Neural cell (in vitro differentiated cells): Measurements from ENCODE around the gene PTPN3. TPM values are rescaled to one million over a fixed set of nuclear protein-coding genes. Genes with fewer than 3 reads are reported as not detected.

Experiments used
- H2AFZ ChIP-seq: fragments of 200-600, 300-800 bp; sonication (generic), shearing (Covaris generic); 2 replicates; pipeline ENCODE4 v1.6.0; 2014; ENCODE audit warnings: low read depth, mild to moderate bottlenecking, antibody characterized with exemption, low read length, moderate library complexity
- H3F3A ChIP-seq: fragments of 200-600 bp; shearing (Covaris generic); 2 replicates; pipeline ENCODE4 v1.6.1; 2016; ENCODE audit warnings: mild to moderate bottlenecking, moderate library complexity, mixed read lengths, antibody characterized with exemption, low read length; ENCODE audit not compliant: insufficient read depth, poor library complexity, severe bottlenecking
- H3K27ac ChIP-seq: fragments of 200-600, 300-800 bp; sonication (generic), shearing (Covaris generic); 2 replicates; pipeline ENCODE4 v1.5.1; 2014; ENCODE audit warnings: mild to moderate bottlenecking, low read length, moderate library complexity
- H3K27me3 ChIP-seq: fragments of 300-800, 200-600 bp; sonication (generic), shearing (Covaris generic); 2 replicates; pipeline ENCODE4 v1.6.0; 2014; ENCODE audit warnings: mild to moderate bottlenecking, low read depth, low read length, moderate library complexity; ENCODE audit not compliant: insufficient read depth
- H3K36me3 ChIP-seq: fragments of 300-800, 200-600 bp; sonication (generic), shearing (Covaris generic); 2 replicates; pipeline ENCODE4 v1.5.1; 2014; ENCODE audit warnings: mild to moderate bottlenecking, antibody characterized with exemption, low read length, moderate library complexity; ENCODE audit not compliant: insufficient read depth
- H3K4me2 ChIP-seq: fragments of 300-800, 200-600 bp; sonication (generic), shearing (Covaris generic); 2 replicates; pipeline ENCODE4 v1.6.0; 2014; ENCODE audit warnings: mild to moderate bottlenecking, low read length
- H3K4me3 ChIP-seq: fragments of 300-800, 200-600 bp; sonication (generic), shearing (Covaris generic); 2 replicates; pipeline ENCODE4 v1.5.1; 2014; ENCODE audit warnings: mild to moderate bottlenecking, low read length, moderate library complexity
- H3K79me2 ChIP-seq: fragments of 200-600 bp; shearing (Covaris generic); replicated peaks from 2 replicates; pipeline ENCODE4 v1.6.0; 2014; ENCODE audit warnings: mild to moderate bottlenecking, low read length, moderate library complexity; ENCODE audit not compliant: insufficient read depth
- H3K9ac ChIP-seq: fragments of 300-800, 200-600 bp; sonication (generic), shearing (Covaris generic); 2 replicates; pipeline ENCODE4 v1.6.1; 2016; ENCODE audit warnings: mild to moderate bottlenecking, low read length, mixed read lengths
- H3K9me2 ChIP-seq: fragments of 200-600 bp; shearing (Covaris generic); 2 replicates; pipeline ENCODE4 v1.6.1; 2016; ENCODE audit warnings: mild to moderate bottlenecking, low read length, mixed read lengths; ENCODE audit not compliant: insufficient read depth
- H3K9me3 ChIP-seq: fragments of 200-600, 300-800 bp; sonication (generic), shearing (Covaris generic); 2 replicates; pipeline ENCODE4 v1.6.1; 2016; ENCODE audit warnings: mild to moderate bottlenecking, mixed run types, low read length, moderate library complexity, mixed read lengths
- H4K20me1 ChIP-seq: fragments of 200-600 bp; shearing (Covaris generic); 2 replicates; pipeline ENCODE4 v1.6.1; 2016; ENCODE audit warnings: mild to moderate bottlenecking, mixed run types; ENCODE audit not compliant: insufficient read depth
- CTCF ChIP-seq: fragments of 450-650 bp; IDR thresholded peaks from 2 replicates; pipeline ENCODE4 v1.5.1; 2014; ENCODE audit warnings: antibody characterized with exemption, mild to moderate bottlenecking, moderate library complexity; ENCODE audit not compliant: poor library complexity, severe bottlenecking
- EP300 ChIP-seq: fragments of 450-650 bp; conservative IDR thresholded peaks from 2 replicates; pipeline ENCODE4 v1.6.1; 2014; ENCODE audit warnings: antibody characterized with exemption, mild to moderate bottlenecking, moderate library complexity; ENCODE audit not compliant: poor library complexity, severe bottlenecking
- EZH2 ChIP-seq: fragments of 200-600, 300-800 bp; shearing (Covaris generic), sonication (generic); IDR thresholded peaks from 2 replicates; pipeline ENCODE4 v1.6.1; 2014; ENCODE audit warnings: antibody characterized with exemption, low read length, borderline replicate concordance, mild to moderate bottlenecking; ENCODE audit not compliant: insufficient read depth, poor library complexity, severe bottlenecking
- MXI1 ChIP-seq: fragments of 450-650 bp; conservative IDR thresholded peaks from 2 replicates; pipeline ENCODE4 v1.6.1; 2014; ENCODE audit warnings: antibody characterized with exemption, mild to moderate bottlenecking; ENCODE audit not compliant: poor library complexity, severe bottlenecking
- POLR2AphosphoS5 ChIP-seq: IDR thresholded peaks from 2 replicates; pipeline ENCODE4 v1.6.1; 2012
- RAD21 ChIP-seq: fragments of 450-650 bp; conservative IDR thresholded peaks from 2 replicates; pipeline ENCODE4 v1.6.1; 2014; ENCODE audit warnings: antibody characterized with exemption, mild to moderate bottlenecking, moderate library complexity
- SMC3 ChIP-seq: fragments of 450-650 bp; conservative IDR thresholded peaks from 2 replicates; pipeline ENCODE4 v1.6.1; 2014; ENCODE audit warnings: antibody characterized with exemption, mild to moderate bottlenecking, moderate library complexity; ENCODE audit not compliant: poor library complexity
- TAF1 ChIP-seq: IDR thresholded peaks from 2 replicates; pipeline ENCODE4 v1.6.1; 2012; ENCODE audit warnings: low read depth
- polyA plus RNA-seq: library from polyadenylated mRNA; depleted of rRNA; stranded (reverse); fragments of >200 nt; gene quantifications from 2 replicates; pipeline ENCODE4 v1.2.3, GENCODE V29; 2014
- TF ChIP-seq, protein P1 (sequence below): IDR thresholded peaks from 2 replicates; pipeline ENCODE4 v1.6.1; 2012; ENCODE audit warnings: borderline replicate concordance

PTPN3 gene
- polyA plus RNA-seq, 1 donor from 2014 or later, result 3.8 TPM

DNA sequence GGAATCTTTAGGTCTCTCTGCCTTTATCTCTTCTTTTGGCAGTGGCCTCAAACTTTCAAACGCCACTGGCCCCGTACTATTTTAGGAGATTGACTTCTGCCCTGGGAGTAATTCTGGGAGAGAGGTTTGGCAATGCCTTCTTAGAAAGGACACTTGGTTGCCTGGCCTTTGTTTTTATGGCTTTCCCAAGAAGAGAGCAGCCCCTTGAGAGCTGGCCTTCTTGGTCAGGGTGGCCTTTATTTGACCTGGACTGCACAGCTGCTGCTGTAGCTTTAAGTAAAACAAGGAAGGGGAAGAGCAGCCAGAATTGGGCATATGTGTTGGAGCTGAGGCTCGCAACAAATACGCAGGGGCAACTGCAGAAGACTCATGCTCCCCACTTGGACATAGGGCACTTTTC is 60.8 kb downstream of the PTPN3 start:
- no peaks in the 10 kb centered on the region for H3K9me2 ChIP-seq
- H3K36me3 ChIP-seq, result no peaks in the 10 kb centered on the region
- no peaks in the 10 kb centered on the region for H3F3A ChIP-seq
- no peak overlapping the region for H3K9ac ChIP-seq
- H3K79me2 ChIP-seq, result no peaks in the 10 kb centered on the region
- no peaks in the 10 kb centered on the region for H3K9me3 ChIP-seq
- TF ChIP-seq EP300 (no peak), MXI1 (no peak), CTCF (no peak), EZH2 (no peak), POLR2AphosphoS5 (no peak), TAF1 (no peak), RAD21 (no peak), SMC3 (no peak)
- TF ChIP-seq, protein P1, sequence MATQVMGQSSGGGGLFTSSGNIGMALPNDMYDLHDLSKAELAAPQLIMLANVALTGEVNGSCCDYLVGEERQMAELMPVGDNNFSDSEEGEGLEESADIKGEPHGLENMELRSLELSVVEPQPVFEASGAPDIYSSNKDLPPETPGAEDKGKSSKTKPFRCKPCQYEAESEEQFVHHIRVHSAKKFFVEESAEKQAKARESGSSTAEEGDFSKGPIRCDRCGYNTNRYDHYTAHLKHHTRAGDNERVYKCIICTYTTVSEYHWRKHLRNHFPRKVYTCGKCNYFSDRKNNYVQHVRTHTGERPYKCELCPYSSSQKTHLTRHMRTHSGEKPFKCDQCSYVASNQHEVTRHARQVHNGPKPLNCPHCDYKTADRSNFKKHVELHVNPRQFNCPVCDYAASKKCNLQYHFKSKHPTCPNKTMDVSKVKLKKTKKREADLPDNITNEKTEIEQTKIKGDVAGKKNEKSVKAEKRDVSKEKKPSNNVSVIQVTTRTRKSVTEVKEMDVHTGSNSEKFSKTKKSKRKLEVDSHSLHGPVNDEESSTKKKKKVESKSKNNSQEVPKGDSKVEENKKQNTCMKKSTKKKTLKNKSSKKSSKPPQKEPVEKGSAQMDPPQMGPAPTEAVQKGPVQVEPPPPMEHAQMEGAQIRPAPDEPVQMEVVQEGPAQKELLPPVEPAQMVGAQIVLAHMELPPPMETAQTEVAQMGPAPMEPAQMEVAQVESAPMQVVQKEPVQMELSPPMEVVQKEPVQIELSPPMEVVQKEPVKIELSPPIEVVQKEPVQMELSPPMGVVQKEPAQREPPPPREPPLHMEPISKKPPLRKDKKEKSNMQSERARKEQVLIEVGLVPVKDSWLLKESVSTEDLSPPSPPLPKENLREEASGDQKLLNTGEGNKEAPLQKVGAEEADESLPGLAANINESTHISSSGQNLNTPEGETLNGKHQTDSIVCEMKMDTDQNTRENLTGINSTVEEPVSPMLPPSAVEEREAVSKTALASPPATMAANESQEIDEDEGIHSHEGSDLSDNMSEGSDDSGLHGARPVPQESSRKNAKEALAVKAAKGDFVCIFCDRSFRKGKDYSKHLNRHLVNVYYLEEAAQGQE, result no peak
- H3K4me3 ChIP-seq, result no peak overlapping the region
- H3K27ac ChIP-seq, result no peak overlapping the region
- H4K20me1 ChIP-seq, result no peaks in the 10 kb centered on the region
- no peak overlapping the region for H2AFZ ChIP-seq
- H3K27me3 ChIP-seq, result no peaks in the 10 kb centered on the region
- no peak overlapping the region for H3K4me2 ChIP-seq

- no peaks in the 10 kb centered on the region for H3F3A ChIP-seq
- no peaks in the 10 kb centered on the region for H3K79me2 ChIP-seq
- no peaks in the 10 kb centered on the region for H3K27me3 ChIP-seq
- H3K4me2 ChIP-seq, result no peak overlapping the region
- no peak overlapping the region for H3K9ac ChIP-seq
- H4K20me1 ChIP-seq, result no peaks in the 10 kb centered on the region
- no peak overlapping the region for H3K4me3 ChIP-seq
- H3K9me3 ChIP-seq, result no peaks in the 10 kb centered on the region
- TF ChIP-seq CTCF (no peak), EP300 (no peak), SMC3 (no peak), MXI1 (no peak)
- TF ChIP-seq, protein P1, result no peak
- no peaks in the 10 kb centered on the region for H3K9me2 ChIP-seq
- no peak overlapping the region for H2AFZ ChIP-seq
- no peak overlapping the region for H3K27ac ChIP-seq
- no peaks in the 10 kb centered on the region for H3K36me3 ChIP-seq
Observed at GRCh38 chr9:109436071-109436470, 62.0 kb downstream of the PTPN3 start.
